GM12891 (cell line): ENCODE measurements around the gene BAX.

Experiments
- PAX5 ChIP-seq: IDR thresholded peaks from 2 replicates; pipeline ENCODE4 v1.6.1; 2011; ENCODE audit warnings: low read length, moderate library complexity, mild to moderate bottlenecking; ENCODE audit not compliant: insufficient read depth, severe bottlenecking
- POLR2A ChIP-seq: IDR thresholded peaks from 2 replicates; pipeline ENCODE4 v1.6.1; 2011; ENCODE audit warnings: low read depth, low read length, control low read depth
- POLR2AphosphoS5 ChIP-seq: IDR thresholded peaks from 2 replicates; pipeline ENCODE4 v1.6.1; 2011; ENCODE audit warnings: low read depth, low read length, control low read depth
- POU2F2 ChIP-seq: IDR thresholded peaks from 2 replicates; pipeline ENCODE4 v1.6.1; 2011; ENCODE audit warnings: low read depth, mild to moderate bottlenecking, control low read depth, low read length, moderate library complexity
- SPI1 ChIP-seq: IDR thresholded peaks from 2 replicates; pipeline ENCODE4 v1.6.1; 2011; ENCODE audit warnings: low read depth, low read length, control low read depth
- TAF1 ChIP-seq: IDR thresholded peaks from 2 replicates; pipeline ENCODE4 v1.6.1; 2011; ENCODE audit warnings: low read depth, low read length, control low read depth

GRCh38 chr19:48961051-48961649 is 6.5 kb downstream of the BAX start:
- TF ChIP-seq POLR2AphosphoS5: no peak
- TF ChIP-seq POLR2A: no peak
- no peak for TF ChIP-seq TAF1
- TF ChIP-seq POU2F2: no peak
- no peak for TF ChIP-seq SPI1
- no peak for TF ChIP-seq PAX5
